Glomerular endothelial cell (primary cell): ENCODE data around the gene ABCA5. TPM values are rescaled to one million over a fixed set of nuclear protein-coding genes. Genes with fewer than 3 reads are reported as not detected.
"Not testable (repeated sequence)": the region's sequence is repeated elsewhere in the genome, so short reads cannot be mapped to it uniquely, and the experiment has no call there.

ENCODE experiments used
- DNase-seq: peaks from one replicate; pipeline ENCODE4 v3.0.0-alpha.2; 2011; ENCODE audit warnings: low read depth, low spot score; ENCODE audit errors: extremely low read depth
- total RNA-seq: library from RNA; depleted of rRNA; stranded (reverse); fragments of >200 nt; gene quantifications from 2 replicates; pipeline ENCODE4 v1.2.3, GENCODE V29; 2015

The ABCA5 gene
- total RNA-seq, 1 donor from 2014 or later, result 19.2 TPM

GRCh38 chr17:69333561-69333960 lies 6.6 kb upstream of the ABCA5 start:
- no peak for DNase-seq

GRCh38 chr17:69331756-69332155 lies 4.8 kb upstream of the ABCA5 start:
- no peak for DNase-seq

- DNase-seq, result no peak
Measured at GRCh38 chr17:69326377-69327059, 415 bp downstream of the ABCA5 start.

GRCh38 chr17:69325518-69326376 lies 1.2 kb downstream of the ABCA5 start:
- no peak for DNase-seq

GRCh38 chr17:69323806-69324205 lies 3.1 kb downstream of the ABCA5 start:
- no peak for DNase-seq

GRCh38 chr17:69320908-69321238 lies 6.1 kb downstream of the ABCA5 start:
- DNase-seq, result no peak

- DNase-seq, result no peak
Measured at GRCh38 chr17:69320210-69320907, 6.6 kb downstream of the ABCA5 start.

GRCh38 chr17:69317625-69318024 lies 9.3 kb downstream of the ABCA5 start:
- DNase-seq, result no peak

GRCh38 chr17:69314246-69315065 lies 12.5 kb downstream of the ABCA5 start:
- DNase-seq, result no peak

- DNase-seq, result no peak
Measured at GRCh38 chr17:69305177-69305576, 21.8 kb downstream of the ABCA5 start.

- no peak for DNase-seq
Measured at GRCh38 chr17:69302682-69303081, 24.3 kb downstream of the ABCA5 start.

GRCh38 chr17:69300222-69300621 lies 26.7 kb downstream of the ABCA5 start:
- DNase-seq, result no peak

GRCh38 chr17:69298120-69298722 lies 28.7 kb downstream of the ABCA5 start:
- not testable (repeated sequence) for DNase-seq

- no peak for DNase-seq
Measured at GRCh38 chr17:69287168-69287567, 39.8 kb downstream of the ABCA5 start.

- DNase-seq, result no peak
Measured at GRCh38 chr17:69286257-69286656, 40.7 kb downstream of the ABCA5 start.

- DNase-seq, result no peak
Measured at GRCh38 chr17:69284646-69285045, 42.3 kb downstream of the ABCA5 start.

- no peak for DNase-seq
Measured at GRCh38 chr17:69282002-69282401, 44.9 kb downstream of the ABCA5 start.

- not testable (repeated sequence) for DNase-seq
Measured at GRCh38 chr17:69276279-69276678, 50.7 kb downstream of the ABCA5 start.

GRCh38 chr17:69275751-69276150 lies 51.2 kb downstream of the ABCA5 start:
- no peak for DNase-seq

- no peak for DNase-seq
Measured at GRCh38 chr17:69271023-69271422, 55.9 kb downstream of the ABCA5 start.
